Measurements from ENCODE around the gene PDE3B. TPM values are rescaled to one million over a fixed set of nuclear protein-coding genes. Genes with fewer than 3 reads are reported as not detected.
A peak's percentile ranks its signal among the peaks of the same experiment; 100 is the strongest.

Gene PDE3B
- total and polyA plus RNA-seq, 9 of the 15 experiments (the other 6 are each of a cell fraction or from before 2014, with no cell fraction given) = 2.3 to 22.5 (median 12.2) TPM

GRCh38 chr11:14725150-14725549, 81.5 kb downstream of the PDE3B start:
- H3K27ac ChIP-seq (ENCODE audit: extremely low read depth, low read depth, low read length) = no peak overlapping the region
- POLR2A ChIA-PET = no interaction called here
- no peaks in the 10 kb centered on the region for H3K4me1 ChIP-seq (replicated peaks in 1 of 2; ENCODE audit: control insufficient read depth in 2 of 2, insufficient read depth in 2 of 2, low read length in 2 of 2)
- 100% methylated on average over 1 of the region's 1 CpG for WGBS (ENCODE audit: insufficient coverage, low coverage, missing lambda C conversion rate)
- no peaks in the 10 kb centered on the region for H4K20me1 ChIP-seq (replicated peaks; ENCODE audit: control insufficient read depth, insufficient read depth, low read length)
- no peak for ATAC-seq
- H3K36me3 ChIP-seq (ENCODE audit: control insufficient read depth, insufficient read depth, low read length) = no peaks in the 10 kb centered on the region
- H3K27me3 ChIP-seq (ENCODE audit: control insufficient read depth in 2 of 2, insufficient read depth in 2 of 2, low read length in 2 of 2) = no peaks in the 10 kb centered on the region
- no TSS peak for BruUV-seq (replicated peaks)
- H3K4me3 ChIP-seq = no peak overlapping the region
- no peak for DNase-seq (ENCODE audit: extremely low read depth in 1 of 4, low spot score in 3 of 4)
- intact Hi-C loops (cut with micrococcal nuclease) = no loop called here
- H3K9me3 ChIP-seq (replicated peaks; ENCODE audit: control insufficient read depth, insufficient read depth, low read depth, low read length) = no peaks in the 10 kb centered on the region
- H3K9ac ChIP-seq (ENCODE audit: insufficient read depth in 1 of 2, low read depth in 2 of 2, low read length in 2 of 2) = no peak overlapping the region
- TF ChIP-seq SMARCB1 (IDR thresholded peaks at IDR 0.05; ENCODE audit: insufficient read length, low read depth) = no peak
- no peak for TF ChIP-seq CBFA2T2 (conservative IDR thresholded peaks at IDR 0.05)
- TF ChIP-seq KDM1A (IDR thresholded peaks at IDR 0.05) = peak in 1 of 2 experiments; percentile 64; a peak in 2 of 4 replicates
- TF ChIP-seq PCBP2 (IDR thresholded peaks at IDR 0.05; ENCODE audit: low read depth, low read length, poor library complexity, severe bottlenecking) = peak; percentile 29
- peak; percentile 89 for TF ChIP-seq ZNF512 (tag; IDR thresholded peaks at IDR 0.05)
- peak; percentile 20; the same call in 1 of the 2 replicates for TF ChIP-seq MTA1 (IDR thresholded peaks at IDR 0.05; ENCODE audit: borderline replicate concordance)
- no peaks in the 10 kb centered on the region for H3K9me1 ChIP-seq (ENCODE audit: control insufficient read depth, insufficient read depth, low read length)
- CTCF ChIA-PET (ENCODE audit: low intra/inter-chr PET ratio) = no interaction called here
- no peak for FAIRE-seq
- H2AFZ ChIP-seq (ENCODE audit: low read depth, low read length) = no peak overlapping the region
- in situ Hi-C loops (cut with MboI) = loop anchor here (5.0 kb wide), 1 partner anchor 33 kb away; no protein-coding TSS in a partner anchor
- H3K79me2 ChIP-seq (ENCODE audit: control insufficient read depth, insufficient read depth, low read length) = peaks cover 12% of the 10 kb centered on the region; the same call in 2 of the 3 replicates
- no peak overlapping the region for H3K4me2 ChIP-seq (ENCODE audit: insufficient read depth, low read length)

Data from K562 (cell line).